K562 (cell line): ENCODE data around the gene CPM. TPM values are rescaled to one million over a fixed set of nuclear protein-coding genes. Genes with fewer than 3 reads are reported as not detected.

Source experiments
- ATAC-seq: fragments of 200-7000 bp; cut with Tn5 transposase; 3 replicates; pipeline ENCODE4 v1.9.1; 2020; ENCODE audit warnings: moderate library complexity
- BruUV-seq: library from RNA; stranded (reverse); fragments of 400-500 nt; replicated peaks from 2 replicates; lab custom pipeline; 2021; lab: Mats Ljungman, UMichigan
- CTCF ChIA-PET: fragments of 300-600 bp; formaldehyde crosslinking; extraction: SDS; loops from one replicate; lab custom pipeline; 2021; ENCODE audit warnings: low intra/inter-chr PET ratio; lab: Yijun Ruan, JAX
- POLR2A ChIA-PET: fragments of 300-600, 350-650 bp; sonication (Branson Sonifier 250); formaldehyde crosslinking; extraction: SDS; loops from one replicate; lab custom pipeline; 2021; ENCODE audit warnings: antibody characterized with exemption, inconsistent platforms; lab: Yijun Ruan, JAX
- DNase-seq, 4 experiments: peaks; one replicate each; pipeline versions ENCODE4 v3.0.0 to v3.0.0-alpha.2; 2011 to 2018; ENCODE audit warnings: low spot score in 3 of 4, mixed read lengths in 3 of 4; ENCODE audit errors: extremely low read depth in 1 of 4
- FAIRE-seq: peaks from 2 replicates; lab custom pipeline; 2011; peaks lifted over from hg19 to GRCh38; lab: Jason Lieb, UNC
- H2AFZ ChIP-seq: 2 replicates; pipeline ENCODE4 v1.6.0; 2011; ENCODE audit warnings: low read depth, low read length, control low read depth, inconsistent platforms
- H3K27ac ChIP-seq: fragments of 200-600 bp; 3 replicates; pipeline ENCODE4 v1.8.0; 2011; ENCODE audit warnings: low read depth, mild to moderate bottlenecking, control low read depth, inconsistent platforms, low read length, moderate library complexity, mixed read lengths; ENCODE audit errors: extremely low read depth
- H3K27me3 ChIP-seq, 2 experiments: fragments of 300-600 bp in 1 of 2; 2 replicates in 1 of 2; 3 replicates in 1 of 2; pipeline versions ENCODE4 v1.6.0 to v1.8.0; 2011; ENCODE audit warnings: inconsistent platforms in 2 of 2, low read length in 2 of 2, mild to moderate bottlenecking in 1 of 2, mixed read lengths in 1 of 2, moderate library complexity in 1 of 2; ENCODE audit not compliant: control insufficient read depth in 2 of 2, insufficient read depth in 2 of 2
- H3K36me3 ChIP-seq: fragments of 300-600 bp; 3 replicates; pipeline ENCODE4 v1.8.0; 2011; ENCODE audit warnings: mild to moderate bottlenecking, low read length, inconsistent platforms; ENCODE audit not compliant: control insufficient read depth, insufficient read depth
- H3K4me1 ChIP-seq, 2 experiments: fragments of 200-600 bp in 1 of 2; replicated peaks in 1 of 2; 2 replicates in 1 of 2; 3 replicates in 1 of 2; pipeline versions ENCODE4 v1.5.1 to v1.8.0; 2011; ENCODE audit warnings: inconsistent platforms in 2 of 2, low read length in 2 of 2, mild to moderate bottlenecking in 1 of 2, mixed read lengths in 1 of 2, moderate library complexity in 1 of 2; ENCODE audit not compliant: control insufficient read depth in 2 of 2, insufficient read depth in 2 of 2
- H3K4me2 ChIP-seq: 2 replicates; pipeline ENCODE4 v1.6.1; 2011; ENCODE audit warnings: low read length, control low read depth, inconsistent platforms, mixed read lengths; ENCODE audit not compliant: insufficient read depth
- H3K4me3 ChIP-seq: fragments of 200-600 bp; sonication (generic), shearing (Covaris generic); 2 replicates; pipeline ENCODE4 v1.5.1; 2016; ENCODE audit warnings: control low read depth, inconsistent platforms
- H3K79me2 ChIP-seq: fragments of 200-600 bp; 3 replicates; pipeline ENCODE4 v1.8.0; 2011; ENCODE audit warnings: low read length, inconsistent platforms; ENCODE audit not compliant: control insufficient read depth, insufficient read depth
- H3K9ac ChIP-seq, 2 experiments: 2 replicates each; pipeline versions ENCODE4 v1.6.0 to v1.6.1; 2011; ENCODE audit warnings: low read depth in 2 of 2, low read length in 2 of 2, control low read depth in 1 of 2, inconsistent platforms in 1 of 2, mild to moderate bottlenecking in 1 of 2, mixed read lengths in 1 of 2; ENCODE audit not compliant: insufficient read depth in 1 of 2
- H3K9me1 ChIP-seq: one replicate; pipeline ENCODE4 v1.6.0; 2011; ENCODE audit warnings: inconsistent platforms, mild to moderate bottlenecking, low read length, moderate library complexity; ENCODE audit not compliant: control insufficient read depth, insufficient read depth
- H3K9me3 ChIP-seq: replicated peaks from 2 replicates; pipeline ENCODE4 v1.5.1; 2011; ENCODE audit warnings: low read depth, low read length, inconsistent platforms; ENCODE audit not compliant: control insufficient read depth, insufficient read depth
- H4K20me1 ChIP-seq: replicated peaks from 2 replicates; pipeline ENCODE4 v1.6.1; 2011; ENCODE audit warnings: low read length, inconsistent platforms, mixed read lengths; ENCODE audit not compliant: control insufficient read depth, insufficient read depth
- BHLHE40 ChIP-seq: IDR thresholded peaks from 2 replicates; pipeline ENCODE4 v1.6.1; 2011; ENCODE audit warnings: low read length, improper control_type of control experiment
- CEBPG ChIP-seq, 3 experiments: fragments of 200-800 bp in 1 of 3; sonication (Bioruptor generic) in 1 of 3; sonication (generic) in 1 of 3; formaldehyde crosslinking in 1 of 3; IDR thresholded peaks in 2 of 3; conservative IDR thresholded peaks in 1 of 3; 2 replicates each; pipeline versions ENCODE4 v1.6.1 to v1.8.0; 2016 to 2022; ENCODE audit warnings: missing compliant biosample characterization in 2 of 3, missing genetic modification characterization in 2 of 3, mild to moderate bottlenecking in 1 of 3, missing genetic modification reagents in 1 of 3
- GTF2B ChIP-seq: IDR thresholded peaks from 2 replicates; pipeline ENCODE4 v1.6.1; 2011; ENCODE audit not compliant: insufficient read length; ENCODE audit errors: extremely low read depth
- HDAC2 ChIP-seq: fragments of 450-650 bp; IDR thresholded peaks from 2 replicates; pipeline ENCODE4 v1.6.1; 2016; ENCODE audit warnings: mild to moderate bottlenecking
- IRF1 ChIP-seq: sonication (generic); formaldehyde crosslinking; IDR thresholded peaks from 2 replicates; pipeline ENCODE4 v1.8.0; 2022; ENCODE audit warnings: missing genetic modification reagents, mild to moderate bottlenecking, borderline replicate concordance
- MEF2A ChIP-seq: IDR thresholded peaks from 2 replicates; pipeline ENCODE4 v1.6.1; 2011; ENCODE audit warnings: low read depth, mild to moderate bottlenecking, low read length, moderate library complexity; ENCODE audit not compliant: control insufficient read depth
- RBM22 ChIP-seq: fragments of 200-400 bp; formaldehyde crosslinking; IDR thresholded peaks from 2 replicates; pipeline ENCODE4 v1.6.1; 2018; ENCODE audit warnings: low read length, low read depth; ENCODE audit not compliant: poor library complexity, severe bottlenecking
- RUNX1 ChIP-seq: sonication (generic); IDR thresholded peaks from 2 replicates; pipeline ENCODE4 v1.6.1; 2016; ENCODE audit warnings: antibody characterized with exemption, low read depth
- SMAD3 ChIP-seq: fragments of 450-650 bp; formaldehyde crosslinking; conservative IDR thresholded peaks from 2 replicates; pipeline ENCODE4 v1.4.0; 2020; ENCODE audit warnings: mild to moderate bottlenecking
- ZBED1 ChIP-seq: IDR thresholded peaks from 2 replicates; pipeline ENCODE4 v1.6.1; 2014
- ZBTB33 ChIP-seq: sonication (generic); formaldehyde crosslinking; IDR thresholded peaks from 2 replicates; pipeline ENCODE4 v1.8.1; 2023; ENCODE audit warnings: mild to moderate bottlenecking, missing genetic modification reagents
- ZSCAN32 ChIP-seq: fragments of 450-650 bp; formaldehyde crosslinking; IDR thresholded peaks from 2 replicates; pipeline ENCODE4 v1.4.0; 2020; ENCODE audit warnings: mild to moderate bottlenecking, moderate library complexity
- WGBS: fragments of 100-300 bp; shearing (Covaris generic); methylation state at CpG from one replicate; pipeline ENCODE4 v1.1.6; 2016; ENCODE audit warnings: low coverage, mixed read lengths; ENCODE audit not compliant: insufficient coverage; ENCODE audit errors: missing lambda C conversion rate; 5-methylcytosine and 5-hydroxymethylcytosine counted together
- in situ Hi-C: fragments of 300-500 bp; cut with MboI; formaldehyde crosslinking; loops from 4 replicates; pipeline ENCODE4 v1.15.0; 2018; ENCODE audit warnings: inconsistent platforms, mixed read lengths
- intact Hi-C: fragments of 100-400 bp; cut with micrococcal nuclease; formaldehyde crosslinking; loops from 2 replicates; pipeline ENCODE4 v1.14.2; 2022
- polyA plus RNA-seq, 8 experiments: library from polyadenylated mRNA; depleted of rRNA in 4 of 8; stranded (reverse) in 5 of 8; unstranded in 3 of 8; fragments of >200 nt; fragmentation: Nextera tagmentation in 2 of 8; fragmentation: Illumina TruSeq in 1 of 8; extraction: Ambion mirVana in 2 of 8; extraction: Trizol in 1 of 8; gene quantifications; 2 replicates each; pipeline versions ENCODE4 v1.2.1 to v1.2.3, GENCODE V29; 2011 to 2014; ENCODE audit warnings: inconsistent platforms in 1 of 8, missing spikeins in 1 of 8
- total RNA-seq, 7 experiments: library from RNA; depleted of rRNA in 6 of 7; stranded (reverse); fragments of >200 nt in 6 of 7; fragmentation: Illumina TruSeq in 2 of 7; extraction: Trizol in 2 of 7; gene quantifications; 2 replicates each; pipeline versions ENCODE4 v1.2.1 to v1.2.3, GENCODE V29; 2011 to 2021; ENCODE audit warnings: low replicate concordance in 1 of 7

Gene CPM
- total and polyA plus RNA-seq, 9 of the 15 experiments (the other 6 are each of a cell fraction or from before 2014, with no cell fraction given), result 0.31 TPM; not detected in 8

- no peak for DNase-seq
- TF ChIP-seq CEBPG (CRISPR knock-in tag; IDR thresholded peaks at IDR 0.05) (no peak), CEBPG (tag; conservative IDR thresholded peaks at IDR 0.05 in 1 of 2, IDR thresholded peaks at IDR 0.05 in 1 of 2) (no peak), GTF2B (no peak), BHLHE40 (no peak), SMAD3 (CRISPR knock-in tag) (no peak), ZBED1 (no peak), ZBTB33 (no peak), HDAC2 (no peak), IRF1 (CRISPR knock-in tag) (no peak), MEF2A (no peak), ZSCAN32 (CRISPR knock-in tag) (no peak), RUNX1 (no peak), RBM22 (no peak)
- TF ChIP-seq, all 486 proteins: peak for 0
- Histone ChIP-seq H3K4me3 (no peak overlapping the region), H3K27ac (no peak overlapping the region), H3K27me3 (peaks cover 0 to 11% of the 10 kb centered on the region in 2 experiments; a peak in 2 of 5 replicates), H3K4me2 (no peak overlapping the region), H3K9me1 (no peaks in the 10 kb centered on the region), H3K9ac (no peak overlapping the region), H3K4me1 (no peaks in the 10 kb centered on the region), H3K36me3 (no peaks in the 10 kb centered on the region), H4K20me1 (no peaks in the 10 kb centered on the region), H3K79me2 (no peaks in the 10 kb centered on the region), H2AFZ (no peak overlapping the region), H3K9me3 (no peaks in the 10 kb centered on the region)
- in situ Hi-C loops, result no loop called here
- ChIA-PET CTCF (no interaction called here), POLR2A (no interaction called here)
- ATAC-seq (no peak), FAIRE-seq (no peak)
- 0% methylated on average over 3 of the region's 3 CpGs for WGBS
- intact Hi-C loops, result no loop called here
- no TSS peak for BruUV-seq
Observed at GRCh38 chr12:68977335-68977734, 44.4 kb upstream of the CPM start.
